SHP77 treated with DMSO at 0.1 percent for 48 hours (cell line): ENCODE measurements around the gene SMC6.
A peak's percentile ranks its signal among the peaks of the same experiment; 100 is the strongest.

Experiments used
- DNase-seq: peaks from one replicate; lab custom pipeline; 2025; lab: John Stamatoyannopoulos, UW

Gene SMC6

GRCh38 chr2:17753803-17754663, at the start of gene SMC6, which contains the start of gene GEN1:
SMC6 (minus strand) TSS chr2:17753810; CDS start chr2:17745946, 7,864 bp downstream.
GEN1 (plus strand) TSS chr2:17754138; CDS start chr2:17759944, 5,806 bp downstream.
- DNase-seq: peak; percentile 83

- no peak for DNase-seq
These were observed 47.3 kb upstream of the SMC6 start for GRCh38 chr2:17800693-17801458.

GRCh38 chr2:17800219-17800618, 46.6 kb upstream of the SMC6 start:
- no peak for DNase-seq

- DNase-seq: no peak
These were observed 45.9 kb upstream of the SMC6 start for GRCh38 chr2:17799301-17800120.

GRCh38 chr2:17798338-17798737, 44.7 kb upstream of the SMC6 start:
- DNase-seq: no peak

GRCh38 chr2:17795309-17795708, 41.7 kb upstream of the SMC6 start:
- DNase-seq: no peak

- DNase-seq: no peak
These were observed 40.3 kb upstream of the SMC6 start for GRCh38 chr2:17793803-17794354.

- DNase-seq: no peak
These were observed 39.7 kb upstream of the SMC6 start for GRCh38 chr2:17793296-17793695.

GRCh38 chr2:17792515-17792914, 38.9 kb upstream of the SMC6 start:
- DNase-seq: no peak

- no peak for DNase-seq
These were observed 38.2 kb upstream of the SMC6 start for GRCh38 chr2:17791817-17792130.

GRCh38 chr2:17791121-17791816, 37.7 kb upstream of the SMC6 start:
- DNase-seq: no peak

- DNase-seq: no peak
These were observed 36.9 kb upstream of the SMC6 start for GRCh38 chr2:17790536-17790935.

GRCh38 chr2:17788773-17789172, 35.2 kb upstream of the SMC6 start:
- DNase-seq: no peak

- no peak for DNase-seq
These were observed 33.1 kb upstream of the SMC6 start for GRCh38 chr2:17786727-17787126.

- DNase-seq: no peak
These were observed 27.9 kb upstream of the SMC6 start for GRCh38 chr2:17781482-17781881.

GRCh38 chr2:17780546-17780945, 26.9 kb upstream of the SMC6 start:
- no peak for DNase-seq

GRCh38 chr2:17772532-17772931, 18.9 kb upstream of the SMC6 start:
- no peak for DNase-seq

- DNase-seq: no peak
These were observed 18.3 kb upstream of the SMC6 start for GRCh38 chr2:17771956-17772355.

GRCh38 chr2:17768894-17769293, 15.3 kb upstream of the SMC6 start:
- no peak for DNase-seq

GRCh38 chr2:17765398-17765797, 11.8 kb upstream of the SMC6 start:
- no peak for DNase-seq

- no peak for DNase-seq
These were observed 10.2 kb upstream of the SMC6 start for GRCh38 chr2:17763641-17764333.
